RWPE1 (cell line): Measurements from ENCODE around the gene GATA3.

ENCODE experiments used
- CTCF ChIA-PET: fragments of 350-600 bp; sonication (Branson Sonifier 250); formaldehyde crosslinking; extraction: SDS; loops from one replicate; lab custom pipeline; 2021; lab: Yijun Ruan, JAX
- POLR2A ChIA-PET: fragments of 400-600 bp; formaldehyde crosslinking; extraction: SDS; loops from one replicate; lab custom pipeline; 2020; ENCODE audit warnings: antibody characterized with exemption; ENCODE audit not compliant: low non-redundant PET; lab: Yijun Ruan, JAX
- DNase-seq: peaks from one replicate; pipeline ENCODE4 v3.0.0; 2012; ENCODE audit warnings: low spot score
- H3K27ac ChIP-seq: fragments of 450-650 bp; 2 replicates; pipeline ENCODE4 v1.5.1; 2017
- TF ChIP-seq, protein P1 (sequence below): fragments of 450-650 bp; conservative IDR thresholded peaks from 2 replicates; pipeline ENCODE4 v1.5.1; 2017; ENCODE audit warnings: low read depth, mild to moderate bottlenecking

The GATA3 gene

DNA sequence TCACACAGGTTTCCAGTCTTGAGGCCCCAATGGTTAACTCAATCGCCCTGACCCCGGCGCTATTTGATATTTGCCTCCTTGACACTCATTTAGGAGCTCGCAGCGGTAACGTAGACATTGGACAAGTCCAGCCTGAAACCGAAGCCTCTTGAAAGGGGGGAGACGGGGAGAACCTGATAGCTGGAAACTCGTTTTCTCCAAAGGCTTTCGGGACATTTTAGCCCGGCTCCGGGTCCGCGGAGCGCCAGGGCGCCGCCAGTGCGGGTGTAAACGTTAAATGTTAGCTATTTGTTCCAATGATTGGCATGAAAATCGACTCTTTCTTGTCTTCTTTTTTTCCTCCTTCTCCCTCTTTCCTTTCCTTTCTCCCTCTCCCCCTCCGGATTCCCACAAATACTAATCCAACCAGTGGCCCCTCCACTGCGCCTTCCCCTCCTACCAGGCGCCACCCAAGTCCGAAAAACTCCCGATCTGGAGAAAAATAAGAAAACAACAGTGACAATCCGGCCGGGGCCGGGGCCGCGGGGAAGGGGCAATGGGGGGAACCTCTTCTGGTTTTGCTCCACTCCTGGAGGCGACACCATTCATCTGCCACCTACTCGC lies 17.2 kb upstream of the GATA3 start:
- DNase-seq: no peak
- POLR2A ChIA-PET: no interaction called here
- CTCF ChIA-PET: no interaction called here
- H3K27ac ChIP-seq: no peak overlapping the region
- TF ChIP-seq, protein P1, sequence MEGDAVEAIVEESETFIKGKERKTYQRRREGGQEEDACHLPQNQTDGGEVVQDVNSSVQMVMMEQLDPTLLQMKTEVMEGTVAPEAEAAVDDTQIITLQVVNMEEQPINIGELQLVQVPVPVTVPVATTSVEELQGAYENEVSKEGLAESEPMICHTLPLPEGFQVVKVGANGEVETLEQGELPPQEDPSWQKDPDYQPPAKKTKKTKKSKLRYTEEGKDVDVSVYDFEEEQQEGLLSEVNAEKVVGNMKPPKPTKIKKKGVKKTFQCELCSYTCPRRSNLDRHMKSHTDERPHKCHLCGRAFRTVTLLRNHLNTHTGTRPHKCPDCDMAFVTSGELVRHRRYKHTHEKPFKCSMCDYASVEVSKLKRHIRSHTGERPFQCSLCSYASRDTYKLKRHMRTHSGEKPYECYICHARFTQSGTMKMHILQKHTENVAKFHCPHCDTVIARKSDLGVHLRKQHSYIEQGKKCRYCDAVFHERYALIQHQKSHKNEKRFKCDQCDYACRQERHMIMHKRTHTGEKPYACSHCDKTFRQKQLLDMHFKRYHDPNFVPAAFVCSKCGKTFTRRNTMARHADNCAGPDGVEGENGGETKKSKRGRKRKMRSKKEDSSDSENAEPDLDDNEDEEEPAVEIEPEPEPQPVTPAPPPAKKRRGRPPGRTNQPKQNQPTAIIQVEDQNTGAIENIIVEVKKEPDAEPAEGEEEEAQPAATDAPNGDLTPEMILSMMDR: no peak

DNA sequence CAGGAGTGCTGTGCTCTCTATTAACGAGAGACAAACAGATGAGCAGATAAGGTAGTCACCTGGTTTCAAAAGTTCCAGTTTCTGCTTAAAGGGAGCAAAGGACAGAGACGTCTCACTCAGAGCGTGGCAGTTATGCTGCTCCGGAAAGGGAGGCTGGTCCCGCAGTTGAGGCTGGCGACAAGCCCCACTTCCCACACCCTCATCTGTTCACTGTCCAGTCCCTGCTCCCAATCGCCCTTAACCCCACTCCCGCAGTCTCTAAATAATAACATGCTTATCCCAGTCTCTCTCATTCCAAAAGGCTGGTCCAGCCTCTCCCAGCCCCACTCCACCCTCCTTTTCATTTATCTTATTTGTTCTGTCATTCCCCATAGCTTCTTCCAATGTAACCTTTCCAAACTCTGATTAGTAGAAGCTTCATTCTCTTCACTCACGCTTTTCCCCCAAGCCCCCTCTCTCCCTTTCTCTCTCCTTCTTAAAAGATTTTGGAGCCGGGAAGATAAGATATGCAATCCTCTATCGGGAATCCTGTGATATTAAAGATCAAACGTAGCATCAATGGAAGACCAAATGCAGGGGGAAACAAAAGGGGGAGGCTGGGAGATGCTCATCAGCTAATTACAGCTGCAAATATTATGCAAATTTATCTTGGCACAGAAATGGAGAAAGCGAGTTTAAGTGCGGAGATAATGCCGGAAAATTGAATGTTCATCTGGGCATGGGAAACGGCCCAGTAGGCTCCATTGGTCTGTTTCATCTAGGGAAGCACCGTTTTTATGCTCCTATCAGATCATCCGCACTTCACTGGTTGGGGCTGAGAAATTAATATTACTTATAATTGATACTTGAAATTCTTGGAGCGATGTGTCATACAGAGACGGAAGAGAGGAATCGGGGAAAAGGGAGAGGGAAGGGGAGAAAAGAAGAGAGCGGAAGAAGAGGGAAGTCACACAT lies 16.3 kb upstream of the GATA3 start:
- TF ChIP-seq, protein P1: no peak
- DNase-seq: no peak
- H3K27ac ChIP-seq: no peak overlapping the region
- POLR2A ChIA-PET: no interaction called here
- CTCF ChIA-PET: interaction anchor here (0.7 kb wide), 1 partner anchor 50 kb away, joined by 3 read pairs; no protein-coding TSS in a partner anchor

DNA sequence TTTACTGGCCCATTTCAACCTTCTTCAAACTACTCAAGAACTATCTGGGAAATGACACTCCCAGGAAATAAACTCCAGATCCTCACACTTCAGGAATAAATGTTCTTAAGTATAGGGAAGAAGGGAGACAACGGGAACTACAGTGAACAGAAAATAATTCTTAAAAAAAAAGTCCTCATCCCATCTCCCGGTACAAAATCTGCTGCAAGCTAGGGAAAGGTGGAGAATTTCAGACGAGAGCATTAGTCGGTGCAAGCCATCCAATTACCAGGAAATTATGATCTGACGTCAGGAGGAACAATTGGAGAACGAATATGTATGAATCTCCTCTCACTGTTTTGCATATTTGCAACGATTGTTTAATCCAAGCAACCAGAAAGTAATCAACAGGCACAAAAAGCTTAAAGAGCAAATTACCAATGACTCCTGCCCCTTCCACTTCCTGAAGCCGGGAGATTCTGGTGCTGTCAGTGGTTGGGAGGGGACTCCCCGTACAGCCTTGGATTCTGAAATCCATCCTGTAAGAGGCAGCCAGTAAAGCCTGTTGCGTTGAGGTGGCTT lies 15.1 kb upstream of the GATA3 start:
- TF ChIP-seq, protein P1: no peak
- H3K27ac ChIP-seq: no peak overlapping the region
- ChIA-PET POLR2A (no interaction called here), CTCF (no interaction called here)
- DNase-seq: no peak

DNA sequence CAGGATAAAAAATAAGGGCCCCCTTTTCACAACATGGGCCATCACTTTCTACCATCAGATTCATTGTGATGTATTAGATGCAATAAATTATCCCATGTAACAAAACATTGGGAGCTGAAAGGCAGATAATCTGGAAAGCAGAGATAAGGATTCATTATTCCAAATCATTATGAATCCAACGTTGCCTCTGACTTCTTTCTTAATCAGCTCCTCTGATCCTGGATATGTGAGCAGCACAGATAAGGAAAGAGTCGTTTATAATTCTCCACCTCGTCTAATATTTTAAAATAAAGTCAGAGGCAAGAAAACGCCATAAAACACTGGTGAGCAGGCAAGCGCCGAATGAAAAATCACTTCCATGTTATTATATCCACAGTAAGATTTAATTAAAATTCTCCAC lies 13.8 kb upstream of the GATA3 start:
- H3K27ac ChIP-seq: no peak overlapping the region
- no peak for DNase-seq
- ChIA-PET POLR2A (no interaction called here), CTCF (no interaction called here)
- TF ChIP-seq, protein P1: no peak

DNA sequence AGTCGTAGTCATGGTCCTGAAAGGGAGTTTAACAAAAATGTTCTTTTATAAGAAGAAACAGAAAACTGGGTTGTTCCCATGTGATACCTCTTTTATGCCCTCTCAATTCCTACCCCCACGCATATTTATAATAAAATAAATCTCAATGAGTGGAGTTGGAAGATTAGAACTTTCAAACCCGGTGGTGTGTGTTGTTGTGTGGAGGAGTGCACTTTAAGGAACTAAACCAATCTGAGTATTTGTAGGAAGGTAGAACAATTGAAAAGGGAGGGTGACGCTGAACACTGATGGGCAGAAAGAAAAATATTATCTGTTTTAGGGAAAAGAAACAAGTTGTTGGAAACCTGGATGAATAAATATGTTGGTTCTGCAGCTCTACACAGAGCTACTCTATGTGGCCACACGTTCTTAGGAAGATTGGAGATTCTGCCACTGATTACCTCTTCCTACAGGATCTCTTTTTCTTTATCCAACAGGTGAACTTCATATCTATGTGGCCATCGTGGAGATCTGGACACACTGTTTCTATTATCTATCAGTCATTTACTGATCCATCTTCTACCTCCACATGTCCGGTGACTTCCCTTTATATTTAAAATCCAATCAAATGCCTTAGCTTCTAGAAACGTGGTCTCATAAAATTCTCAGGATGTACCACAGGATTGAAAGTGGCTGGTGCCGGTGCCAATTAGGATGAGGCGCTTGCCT lies 13.1 kb upstream of the GATA3 start:
- DNase-seq: no peak
- CTCF ChIA-PET: no interaction called here
- H3K27ac ChIP-seq: no peak overlapping the region
- TF ChIP-seq, protein P1: no peak
- POLR2A ChIA-PET: no interaction called here
